WTC11 (cell line): ENCODE data around the gene EIF3B. TPM values are rescaled to one million over a fixed set of nuclear protein-coding genes. Genes with fewer than 3 reads are reported as not detected.

Experiments used
- ATAC-seq: fragments of 200-7000 bp; cut with Tn5 transposase; 2 replicates; pipeline ENCODE4 v1.10.0; 2021; ENCODE audit warnings: mild to moderate bottlenecking, moderate library complexity
- CTCF ChIA-PET: fragments of 300-600 bp; sonication (Branson Sonifier 250); formaldehyde crosslinking; loops from one replicate; lab custom pipeline; 2021; ENCODE audit warnings: antibody characterized with exemption; lab: Charles Lee
- POLR2A ChIA-PET: fragments of 350-600 bp; sonication (Branson Sonifier 250); formaldehyde crosslinking; loops from one replicate; lab custom pipeline; 2021; ENCODE audit warnings: antibody characterized with exemption; lab: Charles Lee
- DNase-seq: peaks from one replicate; pipeline ENCODE4 v3.0.0; 2021; ENCODE audit warnings: low spot score
- H3K27ac Mint-ChIP-seq: 2 replicates; pipeline ENCODE4 v1.8.0; 2021; ENCODE audit warnings: mixed read lengths
- H3K27me3 Mint-ChIP-seq: 2 replicates; pipeline ENCODE4 v1.8.0; 2021; ENCODE audit warnings: low read depth, mild to moderate bottlenecking, moderate library complexity, mixed read lengths
- H3K36me3 Mint-ChIP-seq: 2 replicates; pipeline ENCODE4 v1.8.0; 2021; ENCODE audit warnings: mixed read lengths
- H3K4me1 Mint-ChIP-seq: 2 replicates; pipeline ENCODE4 v1.8.0; 2022; ENCODE audit warnings: mixed read lengths
- H3K4me3 Mint-ChIP-seq: 2 replicates; pipeline ENCODE4 v1.8.0; 2021; ENCODE audit warnings: mild to moderate bottlenecking, moderate library complexity, mixed read lengths
- H3K9me3 Mint-ChIP-seq: 2 replicates; pipeline ENCODE4 v1.8.0; 2021; ENCODE audit warnings: mixed read lengths
- ATF1 ChIP-seq: sonication (generic); formaldehyde crosslinking; IDR thresholded peaks from 2 replicates; pipeline ENCODE4 v1.8.1; 2023; ENCODE audit warnings: mild to moderate bottlenecking, moderate library complexity, missing genetic modification reagents
- ATF2 ChIP-seq: sonication (generic); formaldehyde crosslinking; IDR thresholded peaks from 2 replicates; pipeline ENCODE4 v1.8.1; 2022; ENCODE audit warnings: low read depth, missing genetic modification reagents, borderline replicate concordance
- ATF3 ChIP-seq: sonication (generic); formaldehyde crosslinking; conservative IDR thresholded peaks from 2 replicates; pipeline ENCODE4 v1.8.1; 2022; ENCODE audit warnings: mild to moderate bottlenecking, missing genetic modification reagents
- CREB1 ChIP-seq: sonication (generic); formaldehyde crosslinking; IDR thresholded peaks from 2 replicates; pipeline ENCODE4 v1.8.0; 2023; ENCODE audit warnings: mild to moderate bottlenecking, missing genetic modification reagents
- EMX1 ChIP-seq: fragments of 250-450 bp; sonication (Bioruptor Pico); IDR thresholded peaks from 2 replicates; pipeline ENCODE4 v1.8.0; 2021; ENCODE audit warnings: mild to moderate bottlenecking
- ESRRA ChIP-seq: sonication (generic); formaldehyde crosslinking; IDR thresholded peaks from 2 replicates; pipeline ENCODE4 v1.8.1; 2022; ENCODE audit warnings: mild to moderate bottlenecking, missing genetic modification reagents, borderline replicate concordance
- ETV6 ChIP-seq: sonication (generic); formaldehyde crosslinking; IDR thresholded peaks from 2 replicates; pipeline ENCODE4 v1.8.1; 2022; ENCODE audit warnings: mild to moderate bottlenecking, missing genetic modification reagents
- FOXJ3 ChIP-seq: sonication (generic); formaldehyde crosslinking; IDR thresholded peaks from 2 replicates; pipeline ENCODE4 v1.9.0; 2021; ENCODE audit warnings: missing genetic modification reagents, mild to moderate bottlenecking, borderline replicate concordance
- FOXP1 ChIP-seq: sonication (generic); formaldehyde crosslinking; IDR thresholded peaks from 2 replicates; pipeline ENCODE4 v1.8.0; 2022; ENCODE audit warnings: missing genetic modification reagents, mild to moderate bottlenecking, moderate library complexity, borderline replicate concordance
- GTF2I ChIP-seq: fragments of 250-450 bp; sonication (Bioruptor Pico); conservative IDR thresholded peaks from 2 replicates; pipeline ENCODE4 v1.4.0; 2021; ENCODE audit warnings: mild to moderate bottlenecking
- HMGA2 ChIP-seq: fragments of 250-450 bp; sonication (Bioruptor Pico); IDR thresholded peaks from 2 replicates; pipeline ENCODE4 v1.4.0; 2021; ENCODE audit warnings: mild to moderate bottlenecking, moderate library complexity
- KAT7 ChIP-seq: sonication (generic); formaldehyde crosslinking; IDR thresholded peaks from 2 replicates; pipeline ENCODE4 v1.8.1; 2023; ENCODE audit warnings: missing genetic modification reagents, mild to moderate bottlenecking, borderline replicate concordance
- NR3C1 ChIP-seq: sonication (generic); formaldehyde crosslinking; conservative IDR thresholded peaks from 2 replicates; pipeline ENCODE4 v1.8.1; 2023; ENCODE audit warnings: low read depth, mild to moderate bottlenecking, missing genetic modification reagents
- SMAD4 ChIP-seq: sonication (generic); formaldehyde crosslinking; IDR thresholded peaks from 2 replicates; pipeline ENCODE4 v1.8.0; 2022; ENCODE audit warnings: mild to moderate bottlenecking, missing genetic modification reagents
- SOX15 ChIP-seq: fragments of 250-450 bp; sonication (Bioruptor Pico); IDR thresholded peaks from 2 replicates; pipeline ENCODE4 v1.9.0; 2021; ENCODE audit warnings: mild to moderate bottlenecking
- TEAD4 ChIP-seq: sonication (generic); formaldehyde crosslinking; IDR thresholded peaks from 2 replicates; pipeline ENCODE4 v1.8.0; 2022; ENCODE audit warnings: mild to moderate bottlenecking, missing genetic modification reagents
- TP53 ChIP-seq: sonication (generic); formaldehyde crosslinking; IDR thresholded peaks from 2 replicates; pipeline ENCODE4 v1.8.1; 2023; ENCODE audit warnings: mild to moderate bottlenecking, missing genetic modification reagents
- ZMAT4 ChIP-seq: fragments of 250-450 bp; sonication (Bioruptor Pico); IDR thresholded peaks from 2 replicates; pipeline ENCODE4 v1.9.0; 2021; ENCODE audit warnings: mild to moderate bottlenecking
- ZNF121 ChIP-seq: sonication (generic); formaldehyde crosslinking; IDR thresholded peaks from 2 replicates; pipeline ENCODE4 v1.8.0; 2023; ENCODE audit warnings: missing genetic modification reagents
- ZNF219 ChIP-seq: sonication (generic); formaldehyde crosslinking; IDR thresholded peaks from 2 replicates; pipeline ENCODE4 v1.8.0; 2023; ENCODE audit warnings: missing genetic modification reagents, mild to moderate bottlenecking, borderline replicate concordance
- ZNF281 ChIP-seq: sonication (generic); formaldehyde crosslinking; IDR thresholded peaks from 2 replicates; pipeline ENCODE4 v1.8.0; 2023; ENCODE audit warnings: mild to moderate bottlenecking, missing genetic modification reagents
- total RNA-seq: library from RNA; stranded (reverse); gene quantifications from 3 replicates; pipeline ENCODE4 v1.2.3, GENCODE V29; 2021
- TF ChIP-seq, protein P1 (sequence below): sonication (generic); formaldehyde crosslinking; IDR thresholded peaks from 2 replicates; pipeline ENCODE4 v1.8.0; 2023; ENCODE audit warnings: missing genetic modification reagents, mild to moderate bottlenecking, borderline replicate concordance
- TF ChIP-seq, protein P2 (sequence below): fragments of 250-450 bp; sonication (Bioruptor Pico); IDR thresholded peaks from 2 replicates; pipeline ENCODE4 v1.9.0; 2021; ENCODE audit warnings: mild to moderate bottlenecking, borderline replicate concordance

EIF3B gene
- total RNA-seq, 1 experiment from 2014 or later = 361 TPM

- TF ChIP-seq SOX15 = no peak
- no peak; the same call in 1 of the 2 replicates for TF ChIP-seq GTF2I (CRISPR knock-in tag)
- no peak for TF ChIP-seq SMAD4 (CRISPR knock-in tag)
- TF ChIP-seq ZNF219 = no peak
- no peak for TF ChIP-seq FOXP1 (CRISPR knock-in tag)
- TF ChIP-seq, protein P1, sequence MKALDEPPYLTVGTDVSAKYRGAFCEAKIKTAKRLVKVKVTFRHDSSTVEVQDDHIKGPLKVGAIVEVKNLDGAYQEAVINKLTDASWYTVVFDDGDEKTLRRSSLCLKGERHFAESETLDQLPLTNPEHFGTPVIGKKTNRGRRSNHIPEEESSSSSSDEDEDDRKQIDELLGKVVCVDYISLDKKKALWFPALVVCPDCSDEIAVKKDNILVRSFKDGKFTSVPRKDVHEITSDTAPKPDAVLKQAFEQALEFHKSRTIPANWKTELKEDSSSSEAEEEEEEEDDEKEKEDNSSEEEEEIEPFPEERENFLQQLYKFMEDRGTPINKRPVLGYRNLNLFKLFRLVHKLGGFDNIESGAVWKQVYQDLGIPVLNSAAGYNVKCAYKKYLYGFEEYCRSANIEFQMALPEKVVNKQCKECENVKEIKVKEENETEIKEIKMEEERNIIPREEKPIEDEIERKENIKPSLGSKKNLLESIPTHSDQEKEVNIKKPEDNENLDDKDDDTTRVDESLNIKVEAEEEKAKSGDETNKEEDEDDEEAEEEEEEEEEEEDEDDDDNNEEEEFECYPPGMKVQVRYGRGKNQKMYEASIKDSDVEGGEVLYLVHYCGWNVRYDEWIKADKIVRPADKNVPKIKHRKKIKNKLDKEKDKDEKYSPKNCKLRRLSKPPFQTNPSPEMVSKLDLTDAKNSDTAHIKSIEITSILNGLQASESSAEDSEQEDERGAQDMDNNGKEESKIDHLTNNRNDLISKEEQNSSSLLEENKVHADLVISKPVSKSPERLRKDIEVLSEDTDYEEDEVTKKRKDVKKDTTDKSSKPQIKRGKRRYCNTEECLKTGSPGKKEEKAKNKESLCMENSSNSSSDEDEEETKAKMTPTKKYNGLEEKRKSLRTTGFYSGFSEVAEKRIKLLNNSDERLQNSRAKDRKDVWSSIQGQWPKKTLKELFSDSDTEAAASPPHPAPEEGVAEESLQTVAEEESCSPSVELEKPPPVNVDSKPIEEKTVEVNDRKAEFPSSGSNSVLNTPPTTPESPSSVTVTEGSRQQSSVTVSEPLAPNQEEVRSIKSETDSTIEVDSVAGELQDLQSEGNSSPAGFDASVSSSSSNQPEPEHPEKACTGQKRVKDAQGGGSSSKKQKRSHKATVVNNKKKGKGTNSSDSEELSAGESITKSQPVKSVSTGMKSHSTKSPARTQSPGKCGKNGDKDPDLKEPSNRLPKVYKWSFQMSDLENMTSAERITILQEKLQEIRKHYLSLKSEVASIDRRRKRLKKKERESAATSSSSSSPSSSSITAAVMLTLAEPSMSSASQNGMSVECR (CRISPR knock-in tag) = no peak
- TF ChIP-seq FOXJ3 (CRISPR knock-in tag) = no peak
These were observed 49.4 kb downstream of the EIF3B start (continued) for GRCh38 chr7:2403718-2404648.

DNA sequence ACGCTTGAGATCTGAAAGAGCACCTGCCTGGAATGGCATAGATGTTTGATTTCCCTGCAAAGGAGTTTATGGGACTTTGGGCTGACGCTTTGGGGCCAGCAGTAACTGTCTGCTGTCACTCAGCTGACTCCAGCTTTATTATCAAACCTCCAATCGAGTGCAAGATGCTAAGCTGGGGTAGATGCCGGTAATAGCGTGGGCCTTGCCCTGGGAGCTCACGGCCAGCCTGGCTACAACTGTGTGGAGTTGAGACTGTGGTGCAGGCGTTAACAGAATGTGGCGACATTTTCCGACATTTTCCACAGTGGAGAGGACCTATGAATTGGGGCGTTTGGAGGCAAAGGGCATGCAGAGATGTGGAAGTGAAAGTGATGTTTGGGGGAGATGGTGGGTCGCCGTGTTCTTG is 50.1 kb downstream of the EIF3B start:
- no peaks in the 10 kb centered on the region for H3K9me3 Mint-ChIP-seq
- H3K4me1 Mint-ChIP-seq = peaks cover 37% of the 10 kb centered on the region
- H3K27ac Mint-ChIP-seq = no peak overlapping the region
- H3K36me3 Mint-ChIP-seq = no peaks in the 10 kb centered on the region
- DNase-seq (no peak), ATAC-seq (no peak)
- CTCF ChIA-PET = interaction anchor here (0.8 to 3.1 kb wide), 3 partner anchors 21 to 305 kb away, joined by 3 to 15 read pairs (median 4); no protein-coding TSS in a partner anchor
- POLR2A ChIA-PET = interaction anchor here (0.6 kb wide), 1 partner anchor 260 kb away, joined by 3 read pairs; no protein-coding TSS in a partner anchor
- H3K4me3 Mint-ChIP-seq = peak overlapping the region; percentile 76
- H3K27me3 Mint-ChIP-seq = no peaks in the 10 kb centered on the region
- TF ChIP-seq TEAD4 (CRISPR knock-in tag) (no peak), ATF3 (CRISPR knock-in tag) (no peak), NR3C1 (no peak), ZNF121 (no peak), ETV6 (CRISPR knock-in tag) (no peak), HMGA2 (CRISPR knock-in tag) (no peak), KAT7 (CRISPR knock-in tag) (no peak), EMX1 (CRISPR knock-in tag) (no peak), ZNF281 (CRISPR knock-in tag) (no peak), ESRRA (CRISPR knock-in tag) (no peak), TP53 (CRISPR knock-in tag) (no peak), ATF1 (CRISPR knock-in tag) (no peak), ZMAT4 (no peak), CREB1 (CRISPR knock-in tag) (no peak), ATF2 (CRISPR knock-in tag) (no peak)
- TF ChIP-seq, protein P2, sequence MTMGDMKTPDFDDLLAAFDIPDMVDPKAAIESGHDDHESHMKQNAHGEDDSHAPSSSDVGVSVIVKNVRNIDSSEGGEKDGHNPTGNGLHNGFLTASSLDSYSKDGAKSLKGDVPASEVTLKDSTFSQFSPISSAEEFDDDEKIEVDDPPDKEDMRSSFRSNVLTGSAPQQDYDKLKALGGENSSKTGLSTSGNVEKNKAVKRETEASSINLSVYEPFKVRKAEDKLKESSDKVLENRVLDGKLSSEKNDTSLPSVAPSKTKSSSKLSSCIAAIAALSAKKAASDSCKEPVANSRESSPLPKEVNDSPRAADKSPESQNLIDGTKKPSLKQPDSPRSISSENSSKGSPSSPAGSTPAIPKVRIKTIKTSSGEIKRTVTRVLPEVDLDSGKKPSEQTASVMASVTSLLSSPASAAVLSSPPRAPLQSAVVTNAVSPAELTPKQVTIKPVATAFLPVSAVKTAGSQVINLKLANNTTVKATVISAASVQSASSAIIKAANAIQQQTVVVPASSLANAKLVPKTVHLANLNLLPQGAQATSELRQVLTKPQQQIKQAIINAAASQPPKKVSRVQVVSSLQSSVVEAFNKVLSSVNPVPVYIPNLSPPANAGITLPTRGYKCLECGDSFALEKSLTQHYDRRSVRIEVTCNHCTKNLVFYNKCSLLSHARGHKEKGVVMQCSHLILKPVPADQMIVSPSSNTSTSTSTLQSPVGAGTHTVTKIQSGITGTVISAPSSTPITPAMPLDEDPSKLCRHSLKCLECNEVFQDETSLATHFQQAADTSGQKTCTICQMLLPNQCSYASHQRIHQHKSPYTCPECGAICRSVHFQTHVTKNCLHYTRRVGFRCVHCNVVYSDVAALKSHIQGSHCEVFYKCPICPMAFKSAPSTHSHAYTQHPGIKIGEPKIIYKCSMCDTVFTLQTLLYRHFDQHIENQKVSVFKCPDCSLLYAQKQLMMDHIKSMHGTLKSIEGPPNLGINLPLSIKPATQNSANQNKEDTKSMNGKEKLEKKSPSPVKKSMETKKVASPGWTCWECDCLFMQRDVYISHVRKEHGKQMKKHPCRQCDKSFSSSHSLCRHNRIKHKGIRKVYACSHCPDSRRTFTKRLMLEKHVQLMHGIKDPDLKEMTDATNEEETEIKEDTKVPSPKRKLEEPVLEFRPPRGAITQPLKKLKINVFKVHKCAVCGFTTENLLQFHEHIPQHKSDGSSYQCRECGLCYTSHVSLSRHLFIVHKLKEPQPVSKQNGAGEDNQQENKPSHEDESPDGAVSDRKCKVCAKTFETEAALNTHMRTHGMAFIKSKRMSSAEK (CRISPR knock-in tag) = no peak
